Measurements from ENCODE around the gene ACAD11.
"Not testable (repeated sequence)": the region's sequence is repeated elsewhere in the genome, so short reads cannot be mapped to it uniquely, and the experiment has no call there.

The ACAD11 gene

GRCh38 chr3:132622761-132623160, 36.8 kb downstream of the ACAD11 start:
- ChIA-PET POLR2A (no interaction called here), CTCF (no interaction called here)
- no peak for TF ChIP-seq TARDBP (IDR thresholded peaks at IDR 0.05)
- no peak for TF ChIP-seq FOXM1 (IDR thresholded peaks at IDR 0.05; ENCODE audit: borderline replicate concordance)
- TF ChIP-seq BHLHE40 (IDR thresholded peaks at IDR 0.05; ENCODE audit: borderline replicate concordance), result no peak
- no peak for DNase-seq (ENCODE audit: extremely low spot score)

GRCh38 chr3:132622148-132622547, 37.5 kb downstream of the ACAD11 start:
- POLR2A ChIA-PET, result no interaction called here
- TF ChIP-seq PKNOX1 (IDR thresholded peaks at IDR 0.05) (no peak), CTBP1 (IDR thresholded peaks at IDR 0.05; ENCODE audit: borderline replicate concordance) (no peak)
- DNase-seq (ENCODE audit: extremely low spot score), result no peak
- CTCF ChIA-PET, result no interaction called here

GRCh38 chr3:132616780-132617179, 42.8 kb downstream of the ACAD11 start:
- no peak for DNase-seq (ENCODE audit: extremely low spot score)
- ChIA-PET POLR2A (no interaction called here), CTCF (no interaction called here)
- TF ChIP-seq PKNOX1 (IDR thresholded peaks at IDR 0.05), result no peak
- TF ChIP-seq LEF1 (IDR thresholded peaks at IDR 0.05; ENCODE audit: borderline replicate concordance), result no peak
- TF ChIP-seq BHLHE40 (IDR thresholded peaks at IDR 0.05; ENCODE audit: borderline replicate concordance), result no peak
- TF ChIP-seq CTBP1 (IDR thresholded peaks at IDR 0.05; ENCODE audit: borderline replicate concordance), result no peak
- TF ChIP-seq HDGF (IDR thresholded peaks at IDR 0.05; ENCODE audit: borderline replicate concordance), result no peak
- no peak for TF ChIP-seq SP1 (IDR thresholded peaks at IDR 0.05)
- TF ChIP-seq L3MBTL2 (conservative IDR thresholded peaks at IDR 0.05), result no peak
- TF ChIP-seq SUZ12 (IDR thresholded peaks at IDR 0.05), result no peak
- no peak for TF ChIP-seq ZNF384 (IDR thresholded peaks at IDR 0.05)
- no peak for TF ChIP-seq NFRKB (IDR thresholded peaks at IDR 0.05)
- no peak for TF ChIP-seq FOXM1 (IDR thresholded peaks at IDR 0.05; ENCODE audit: borderline replicate concordance)
- no peak for TF ChIP-seq ARNT (IDR thresholded peaks at IDR 0.05)
- no peak for TF ChIP-seq TARDBP (IDR thresholded peaks at IDR 0.05)
- no peak for TF ChIP-seq FOXA1 (IDR thresholded peaks at IDR 0.05)
- no peak for TF ChIP-seq FOXK2 (IDR thresholded peaks at IDR 0.05)
- TF ChIP-seq ELF4 (IDR thresholded peaks at IDR 0.05), result no peak

GRCh38 chr3:132615881-132616280, 43.7 kb downstream of the ACAD11 start:
- POLR2A ChIA-PET, result no interaction called here
- CTCF ChIA-PET, result no interaction called here
- DNase-seq (ENCODE audit: extremely low spot score), result no peak
- TF ChIP-seq SUZ12 (IDR thresholded peaks at IDR 0.05), result no peak
- no peak for TF ChIP-seq FOXA1 (IDR thresholded peaks at IDR 0.05)
- TF ChIP-seq ELF4 (IDR thresholded peaks at IDR 0.05), result no peak
- no peak for TF ChIP-seq FOXM1 (IDR thresholded peaks at IDR 0.05; ENCODE audit: borderline replicate concordance)
- TF ChIP-seq NFRKB (IDR thresholded peaks at IDR 0.05), result no peak

GRCh38 chr3:132615301-132615700, 44.3 kb downstream of the ACAD11 start:
- DNase-seq (ENCODE audit: extremely low spot score); CTCF ChIA-PET: not testable (repeated sequence)

GRCh38 chr3:132606620-132607019, 53.0 kb downstream of the ACAD11 start:
- POLR2A ChIA-PET; DNase-seq (ENCODE audit: extremely low spot score); CTCF ChIA-PET: not testable (repeated sequence)

More at GRCh38 chr3:132615301-132615700, 44.3 kb downstream of the ACAD11 start:
- POLR2A ChIA-PET, result not testable (repeated sequence)

GRCh38 chr3:132606085-132606484, 53.5 kb downstream of the ACAD11 start:
- POLR2A ChIA-PET, result no interaction called here
- TF ChIP-seq SP1 (IDR thresholded peaks at IDR 0.05) (no peak), FOXA1 (IDR thresholded peaks at IDR 0.05) (no peak), ARNT (IDR thresholded peaks at IDR 0.05) (no peak), FOXK2 (IDR thresholded peaks at IDR 0.05) (no peak), ELF4 (IDR thresholded peaks at IDR 0.05) (no peak), HDGF (IDR thresholded peaks at IDR 0.05; ENCODE audit: borderline replicate concordance) (no peak), FOXM1 (IDR thresholded peaks at IDR 0.05; ENCODE audit: borderline replicate concordance) (no peak), LEF1 (IDR thresholded peaks at IDR 0.05; ENCODE audit: borderline replicate concordance) (no peak), NFRKB (IDR thresholded peaks at IDR 0.05) (no peak), TARDBP (IDR thresholded peaks at IDR 0.05) (no peak), CTBP1 (IDR thresholded peaks at IDR 0.05; ENCODE audit: borderline replicate concordance) (no peak), BHLHE40 (IDR thresholded peaks at IDR 0.05; ENCODE audit: borderline replicate concordance) (no peak), ZNF384 (IDR thresholded peaks at IDR 0.05) (no peak), SUZ12 (IDR thresholded peaks at IDR 0.05) (no peak), L3MBTL2 (conservative IDR thresholded peaks at IDR 0.05) (no peak), PKNOX1 (IDR thresholded peaks at IDR 0.05) (no peak)
- no peak for DNase-seq (ENCODE audit: extremely low spot score)
- CTCF ChIA-PET, result no interaction called here

GRCh38 chr3:132605374-132605792, 54.2 kb downstream of the ACAD11 start:
- TF ChIP-seq FOXA1 (IDR thresholded peaks at IDR 0.05) (no peak), CTBP1 (IDR thresholded peaks at IDR 0.05; ENCODE audit: borderline replicate concordance) (no peak), L3MBTL2 (conservative IDR thresholded peaks at IDR 0.05) (no peak), HDGF (IDR thresholded peaks at IDR 0.05; ENCODE audit: borderline replicate concordance) (no peak), BHLHE40 (IDR thresholded peaks at IDR 0.05; ENCODE audit: borderline replicate concordance) (no peak), ELF4 (IDR thresholded peaks at IDR 0.05) (no peak), SUZ12 (IDR thresholded peaks at IDR 0.05) (no peak), NFRKB (IDR thresholded peaks at IDR 0.05) (no peak), ZNF384 (IDR thresholded peaks at IDR 0.05) (no peak), PKNOX1 (IDR thresholded peaks at IDR 0.05) (no peak), TARDBP (IDR thresholded peaks at IDR 0.05) (no peak)
- DNase-seq (ENCODE audit: extremely low spot score), result no peak
- CTCF ChIA-PET, result no interaction called here
- POLR2A ChIA-PET, result no interaction called here

GRCh38 chr3:132600614-132601013, 59.0 kb downstream of the ACAD11 start:
- CTCF ChIA-PET; POLR2A ChIA-PET; DNase-seq (ENCODE audit: extremely low spot score): not testable (repeated sequence)
